ELR (cell line): ENCODE measurements around the gene HIRIP3.
"Not testable (repeated sequence)": the region's sequence is repeated elsewhere in the genome, so short reads cannot be mapped to it uniquely, and the experiment has no call there.

Experiments used
- DNase-seq: peaks from one replicate; pipeline ENCODE4 v3.0.0-alpha.2; 2015; ENCODE audit warnings: low read depth

Gene HIRIP3

GRCh38 chr16:29959821-29960220, 35.6 kb downstream of the HIRIP3 start:
- not testable (repeated sequence) for DNase-seq

- DNase-seq = no peak
Observed at GRCh38 chr16:29959293-29959692, 36.1 kb downstream of the HIRIP3 start.

- no peak for DNase-seq
Observed at GRCh38 chr16:29958756-29959155, 36.7 kb downstream of the HIRIP3 start.

GRCh38 chr16:29951625-29952365, 43.6 kb downstream of the HIRIP3 start:
- DNase-seq = peak; percentile 12

GRCh38 chr16:29950806-29951461, 44.5 kb downstream of the HIRIP3 start:
- no peak for DNase-seq

GRCh38 chr16:29947897-29948296, 47.5 kb downstream of the HIRIP3 start:
- no peak for DNase-seq

- peak; percentile 98 for DNase-seq
Observed at GRCh38 chr16:29943846-29944799, 51.3 kb downstream of the HIRIP3 start.
